Omental fat pad (tissue), 4 donors: ENCODE results near the gene CCRL2. TPM values are rescaled to one million over a fixed set of nuclear protein-coding genes. Genes with fewer than 3 reads are reported as not detected.

Experiments
- ATAC-seq: fragments of 150-250 bp; one replicate; pipeline ENCODE4 v1.9.1; 2016; ENCODE audit warnings: mild to moderate bottlenecking, moderate library complexity; ENCODE audit not compliant: low FRiP score
- DNase-seq: peaks from one replicate; pipeline ENCODE4 v3.0.0-alpha.2; 2019; ENCODE audit warnings: low spot score
- CTCF ChIP-seq, 3 donors: fragments of 450-650 bp; IDR thresholded peaks; one replicate each; pipeline ENCODE4 v1.5.1; 2016 to 2017; ENCODE audit warnings: antibody characterized with exemption in 3 of 3, mild to moderate bottlenecking in 3 of 3, moderate library complexity in 2 of 3
- total RNA-seq, 4 donors: library from RNA; depleted of rRNA; stranded (reverse); fragments of >200 nt; gene quantifications; one replicate each; pipeline ENCODE4 v1.1.0, GENCODE V29; 2016

CCRL2 gene
- total RNA-seq, 4 donors from 2014 or later: 6.8 to 17.8 (median 12.8) TPM

GRCh38 chr3:46456118-46456517 lies 49.1 kb downstream of the CCRL2 start:
- no peak for TF ChIP-seq CTCF (IDR thresholded peaks at IDR 0.05)
- DNase-seq: no peak
- ATAC-seq: no peak

Other genes starting within 250 kb of the CCRL2 start
- gene CCR1, start 198.9 kb upstream of the CCRL2 start, total RNA-seq: 10 to 100 TPM; 12.9 to 88.6 (median 25.1) TPM
- under 1 TPM in 1 of 4 donors, not detected in 3; 0.37 TPM for gene CCR3, start 164.8 kb upstream of the CCRL2 start, total RNA-seq
- gene CCR2, start 53.1 kb upstream of the CCRL2 start, total RNA-seq: 1 to 10 TPM; 1.3 to 5.4 (median 4.1) TPM
- gene CCR5, start 36.3 kb upstream of the CCRL2 start, total RNA-seq: 1 to 10 TPM in 2 of 4 donors, under 1 TPM in 2; 0.16 to 5.2 (median 0.78) TPM
- gene LTF, start 57.6 kb downstream of the CCRL2 start, total RNA-seq: 1 to 10 TPM; 3.0 to 9.6 (median 6.9) TPM
- not detected for gene RTP3, start 90.7 kb downstream of the CCRL2 start, total RNA-seq
- gene LRRC2, start 159.0 kb downstream of the CCRL2 start, total RNA-seq: 1 to 10 TPM; 2.0 to 6.9 (median 3.8) TPM
- gene FAM240A, start 205.3 kb downstream of the CCRL2 start, total RNA-seq: not detected